ENCODE results near the gene PRUNE2.

The PRUNE2 gene

DNA sequence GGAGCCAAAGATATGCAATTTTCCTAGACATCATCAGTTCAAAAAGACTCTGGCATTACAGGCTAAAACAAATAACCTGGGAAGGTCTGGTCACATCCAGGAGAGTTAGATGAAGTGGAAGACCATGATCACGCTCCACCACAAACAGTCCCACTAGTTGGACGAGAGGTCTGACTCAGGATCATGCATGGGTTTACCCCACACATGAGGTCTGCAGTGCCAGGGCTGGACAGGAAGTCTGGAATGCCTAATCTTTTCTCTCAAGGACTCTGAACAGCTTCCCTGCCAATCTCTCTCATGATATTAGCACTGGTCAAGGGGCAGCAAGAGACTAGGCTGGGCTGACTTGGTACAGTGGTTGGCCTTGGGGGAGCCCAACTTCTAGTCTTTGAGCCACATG is 7.1 kb downstream of the PRUNE2 start:
- DNase-seq (ENCODE audit: low read depth) = no peak

DNA sequence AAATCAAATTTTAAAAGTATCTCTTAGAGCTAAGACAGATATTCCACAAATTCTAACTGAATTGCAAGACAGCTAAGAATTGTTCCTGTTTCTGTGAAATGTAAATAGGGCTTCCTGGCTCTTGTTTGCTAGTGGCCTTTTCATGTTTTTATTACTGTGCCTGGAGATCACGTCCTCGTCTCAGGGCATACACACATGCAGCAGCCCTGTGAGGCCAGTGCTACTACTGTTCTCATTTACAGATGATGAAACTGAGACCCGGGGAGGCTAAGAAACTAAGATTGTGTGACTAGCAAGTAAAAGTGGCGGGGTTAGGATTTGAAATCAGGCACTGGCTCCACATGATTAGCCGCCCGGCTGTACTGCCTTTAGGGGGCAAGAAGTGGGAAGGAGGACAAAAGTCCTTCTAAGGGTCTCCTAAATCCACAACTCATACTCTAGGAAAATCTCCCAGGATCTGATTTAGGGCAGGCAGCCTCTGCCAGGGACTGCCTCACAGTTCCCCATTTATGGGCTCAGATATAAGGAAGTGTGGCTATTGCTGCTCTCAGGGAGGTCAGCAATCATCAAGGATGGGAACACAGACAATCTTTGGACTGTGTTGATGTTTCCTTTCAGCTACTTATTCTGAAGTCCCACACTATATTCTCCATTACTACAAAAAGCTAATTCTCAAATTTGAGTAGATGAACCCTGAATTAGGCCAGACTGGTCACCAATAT is 7.9 kb downstream of the PRUNE2 start:
- DNase-seq (ENCODE audit: low read depth) = no peak

DNA sequence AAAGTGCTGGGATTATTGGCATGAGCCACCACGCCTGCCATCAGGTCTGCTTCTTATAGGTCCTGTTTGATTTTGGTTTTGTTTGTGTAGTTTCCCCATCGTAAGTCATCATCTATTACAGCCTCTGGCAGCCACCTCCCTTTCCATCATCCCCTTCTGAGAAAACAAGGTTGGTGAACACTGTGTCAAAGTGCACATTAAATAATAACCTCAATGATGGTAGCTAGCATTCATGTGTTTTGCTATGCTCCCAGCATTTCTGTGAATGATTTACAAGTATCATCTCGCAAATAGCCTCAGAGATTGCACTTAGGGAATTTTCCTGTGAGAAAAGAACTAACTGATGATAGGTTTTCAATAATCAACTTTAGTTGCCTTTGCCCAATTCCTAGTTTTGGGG is 9.9 kb downstream of the PRUNE2 start:
- no peak for DNase-seq (ENCODE audit: low read depth)

DNA sequence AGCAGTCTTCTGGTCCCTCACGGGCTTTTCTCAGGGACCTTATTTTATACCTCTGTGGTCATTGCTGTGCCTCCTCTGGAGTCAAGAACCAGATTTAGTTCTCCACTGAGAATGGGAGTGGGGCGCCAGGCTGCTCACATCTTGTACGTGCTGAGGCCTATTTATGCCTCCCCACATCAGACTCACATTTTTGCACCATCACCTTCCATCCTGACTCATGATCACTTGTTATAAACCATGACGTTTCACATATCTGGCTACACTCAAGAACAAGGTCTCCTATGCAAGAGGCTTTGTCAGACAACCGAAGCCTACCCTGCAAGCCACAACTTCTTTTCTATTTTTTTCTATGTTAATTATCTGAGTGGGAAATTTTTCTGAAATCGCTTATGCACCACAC is 10.7 kb downstream of the PRUNE2 start:
- no peak for DNase-seq (ENCODE audit: low read depth)

DNA sequence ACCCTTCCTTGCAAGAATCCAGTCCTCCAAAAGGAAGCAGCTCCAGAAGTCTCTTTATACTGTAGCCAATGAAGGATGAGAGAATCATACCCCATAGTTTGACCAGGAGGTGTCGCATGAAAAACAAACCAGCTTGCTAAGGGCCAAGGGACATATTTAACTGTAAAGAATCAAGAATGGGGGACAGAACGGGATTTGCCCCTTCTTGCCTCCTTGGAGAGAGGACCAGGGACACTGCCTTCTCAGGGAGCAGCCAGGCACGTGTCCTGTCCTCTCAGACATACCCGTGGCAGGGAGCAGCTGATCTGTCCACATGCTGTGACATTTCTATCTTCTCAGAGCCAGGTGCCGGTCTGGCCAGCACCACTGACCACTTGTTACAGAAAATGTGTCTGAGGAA is 11.7 kb downstream of the PRUNE2 start:
- no peak for DNase-seq (ENCODE audit: low read depth)

DNA sequence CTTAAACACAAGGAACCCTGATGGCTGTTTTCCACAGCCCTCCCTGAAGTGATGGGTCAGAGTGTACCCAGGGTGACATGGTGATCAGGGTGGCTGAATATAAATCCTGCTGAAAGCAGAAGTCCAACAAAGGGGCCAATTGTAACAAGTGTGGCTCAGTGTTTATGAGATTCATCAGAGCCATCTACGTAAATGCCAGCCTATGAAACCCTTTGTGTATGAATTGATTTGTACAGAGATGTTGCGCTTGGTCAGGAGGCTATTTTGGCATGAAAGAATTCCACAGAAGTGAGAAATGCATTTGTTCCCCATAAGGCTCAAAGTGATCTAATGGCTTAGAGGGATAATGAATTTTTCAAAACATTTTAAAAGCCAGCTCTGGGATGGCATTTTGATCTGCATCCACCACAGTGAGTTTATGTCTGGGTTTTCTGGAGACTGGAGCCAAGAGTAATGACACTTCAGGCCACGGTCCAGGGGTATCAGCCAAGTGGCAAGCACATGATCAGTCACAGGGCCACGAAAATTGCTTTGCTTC is 12.4 kb downstream of the PRUNE2 start:
- DNase-seq (ENCODE audit: low read depth) = no peak

DNA sequence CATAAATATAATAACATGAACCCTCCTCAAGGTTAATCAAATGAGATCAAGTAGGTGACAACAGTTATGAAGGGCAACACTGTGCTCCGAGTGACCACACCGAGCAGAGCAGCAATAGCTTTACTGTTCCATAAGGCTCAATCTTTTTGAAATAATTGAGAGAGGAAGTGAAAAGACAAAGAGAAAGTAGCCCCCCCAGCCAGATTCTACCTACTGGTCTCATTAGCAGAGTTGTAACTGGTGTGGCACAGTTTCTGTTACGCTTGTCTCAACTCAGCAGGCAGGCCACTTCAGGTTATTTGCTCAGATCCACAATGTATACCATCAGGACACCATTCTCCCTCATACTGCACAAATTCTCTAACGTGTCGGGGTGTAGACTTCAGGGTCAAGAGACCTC is 14.0 kb downstream of the PRUNE2 start:
- no peak for DNase-seq (ENCODE audit: low read depth)

DNA sequence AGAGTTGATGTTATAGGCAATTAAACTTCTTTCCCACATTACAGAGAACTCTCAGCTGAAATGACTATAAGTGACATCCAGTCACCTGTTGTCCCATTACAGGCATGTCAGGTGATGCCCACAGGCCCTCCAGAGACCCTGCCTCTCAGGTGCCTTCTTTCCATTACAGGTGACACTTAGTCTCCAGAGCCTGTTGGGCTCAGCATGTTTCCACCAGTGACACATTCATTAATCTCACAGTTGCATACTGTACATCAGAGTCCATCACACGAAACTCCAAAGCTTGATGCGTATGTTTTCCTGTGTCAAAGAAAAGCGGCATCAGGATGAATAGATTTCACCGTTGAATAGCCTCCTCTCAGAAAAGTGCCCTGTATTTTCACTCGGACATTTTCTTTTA is 14.6 kb downstream of the PRUNE2 start:
- no peak for DNase-seq (ENCODE audit: low read depth)

DNA sequence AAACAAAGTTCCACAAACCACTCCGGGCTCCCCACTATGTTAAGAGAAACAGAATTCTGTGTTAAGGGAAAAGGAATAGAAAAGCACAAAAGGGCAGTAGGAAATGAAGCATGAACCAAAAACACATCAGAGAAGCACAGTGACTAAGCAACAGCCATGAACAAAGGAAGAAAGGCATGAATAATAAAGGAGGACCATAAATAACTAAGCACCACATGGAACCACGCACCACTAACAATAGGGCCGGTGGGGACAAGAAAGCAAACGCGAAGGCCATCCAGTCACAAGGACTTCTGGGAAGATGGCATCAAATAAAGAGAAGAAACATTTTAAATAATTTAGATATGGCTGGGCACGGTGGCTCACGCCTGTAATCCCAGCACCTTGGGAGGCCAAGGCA is 18.0 kb downstream of the PRUNE2 start:
- no peak for DNase-seq (ENCODE audit: low read depth)

DNA sequence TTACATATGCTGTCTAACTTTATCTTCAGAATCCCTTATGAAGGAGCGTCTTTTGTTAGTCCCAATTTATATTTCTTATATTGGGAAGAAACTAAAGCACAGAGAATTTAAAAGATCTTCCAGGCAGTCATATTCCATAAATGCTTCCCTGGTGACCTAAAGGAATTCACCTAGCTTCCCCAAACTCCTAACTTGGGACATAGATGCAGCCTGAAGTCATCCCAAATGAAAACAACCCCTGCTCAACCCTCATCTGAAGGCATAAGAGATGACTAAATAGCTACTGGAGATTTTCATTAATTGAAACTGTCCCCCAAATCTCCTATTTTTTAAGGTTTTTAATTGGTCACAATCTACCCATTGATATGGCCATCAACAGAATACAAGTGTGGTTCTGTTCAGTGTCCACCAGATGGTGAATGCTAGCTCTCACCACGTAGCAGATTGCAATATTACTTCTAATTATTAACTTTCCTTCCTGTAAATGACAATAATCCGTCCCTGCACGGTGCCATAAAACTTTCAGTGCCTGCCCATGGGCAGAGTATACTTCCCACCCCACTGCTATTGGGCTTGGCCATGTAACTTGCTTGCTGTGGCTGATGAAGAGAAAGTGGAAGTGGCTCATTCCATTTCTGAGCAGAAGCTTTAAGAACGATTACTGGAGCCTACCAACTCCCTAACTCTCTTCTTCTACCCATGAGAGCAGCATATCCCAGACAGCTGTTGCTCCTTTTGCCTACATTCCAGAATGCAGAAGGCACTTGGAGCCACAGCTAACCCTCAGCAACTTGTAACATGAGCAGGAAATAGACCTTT is 18.7 kb downstream of the PRUNE2 start:
- no peak for DNase-seq (ENCODE audit: low read depth)

DNA sequence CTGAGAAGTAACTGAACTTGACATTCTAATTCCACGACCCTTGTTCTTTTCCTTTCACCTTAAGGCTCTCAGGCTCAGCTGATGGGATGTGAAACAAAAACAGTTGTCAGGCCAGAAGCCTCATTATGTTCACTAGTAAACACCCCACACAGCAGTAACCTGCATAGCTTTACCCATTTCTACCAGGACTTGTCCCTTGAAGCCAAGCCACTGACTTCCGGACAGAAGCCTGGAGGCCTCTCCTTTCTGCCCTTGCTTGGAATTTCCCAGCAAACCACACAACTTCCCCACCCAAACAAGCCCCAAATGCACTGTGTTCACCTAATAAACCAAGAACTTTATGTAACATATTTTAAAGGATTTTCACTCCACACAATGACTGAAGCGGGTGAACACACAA is 19.6 kb downstream of the PRUNE2 start:
- DNase-seq (ENCODE audit: low read depth) = no peak

DNA sequence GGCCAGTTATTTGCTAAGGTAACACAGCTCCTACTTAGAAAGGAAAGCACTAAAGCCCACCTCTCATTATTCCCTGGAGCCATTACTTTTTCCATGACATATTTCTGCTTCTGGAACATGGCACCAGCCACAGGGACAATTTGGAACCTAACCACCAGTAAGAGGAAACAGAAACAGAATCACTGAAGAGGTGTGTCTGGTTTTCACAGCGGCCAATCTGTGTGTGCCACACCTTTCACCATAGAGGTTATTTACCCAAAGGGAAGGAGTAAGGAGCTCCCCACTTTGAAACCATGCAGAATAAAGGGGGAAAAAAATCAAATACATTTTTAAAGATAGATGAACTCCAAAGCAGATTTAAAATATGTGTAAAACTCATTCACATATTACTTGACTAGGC is 21.1 kb downstream of the PRUNE2 start:
- no peak for DNase-seq (ENCODE audit: low read depth)

DNA sequence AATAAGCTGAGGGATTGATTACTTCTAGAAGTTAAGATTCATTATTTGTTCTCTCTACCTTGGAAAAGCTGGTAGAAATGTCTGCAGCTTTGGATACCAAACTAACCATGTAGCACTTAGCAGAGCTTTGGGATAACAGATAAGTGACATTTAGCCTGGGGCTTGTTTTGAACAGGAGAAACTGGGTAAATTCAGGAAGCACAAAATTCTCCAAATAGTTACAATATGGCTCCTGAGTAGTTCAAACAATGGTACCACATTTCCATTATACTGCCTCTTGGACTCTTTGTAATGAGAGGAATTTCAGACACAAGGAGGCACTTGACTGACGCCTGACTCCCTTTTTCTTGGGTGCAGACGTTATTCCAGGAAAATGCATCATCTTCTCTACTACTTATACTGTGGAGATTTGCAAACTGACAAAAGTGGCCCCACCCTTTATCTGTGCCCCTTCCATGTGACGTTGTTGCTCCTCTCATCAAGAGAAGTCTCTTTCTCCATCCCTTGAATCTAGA is 22.5 kb downstream of the PRUNE2 start:
- no peak for DNase-seq (ENCODE audit: low read depth)

DNA sequence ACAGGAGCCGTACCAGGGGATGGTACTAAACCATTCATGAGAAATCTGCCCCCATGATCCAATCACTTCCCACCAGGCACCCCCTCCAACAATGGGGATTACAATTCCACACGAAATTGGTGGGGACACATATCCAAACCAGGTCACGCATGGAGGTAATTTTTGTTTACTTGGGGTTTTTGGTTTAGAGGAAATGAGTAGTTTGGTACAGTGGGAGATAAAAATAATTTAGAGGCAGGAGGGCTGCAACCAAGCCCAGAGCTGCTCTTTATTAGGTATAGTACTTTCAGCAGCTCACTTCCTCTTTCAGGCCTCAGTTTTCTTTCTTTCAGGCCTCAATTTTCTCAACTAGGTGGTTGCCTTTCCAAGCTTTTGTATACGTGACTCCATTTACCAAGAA is 23.2 kb downstream of the PRUNE2 start:
- no peak for DNase-seq (ENCODE audit: low read depth)

DNA sequence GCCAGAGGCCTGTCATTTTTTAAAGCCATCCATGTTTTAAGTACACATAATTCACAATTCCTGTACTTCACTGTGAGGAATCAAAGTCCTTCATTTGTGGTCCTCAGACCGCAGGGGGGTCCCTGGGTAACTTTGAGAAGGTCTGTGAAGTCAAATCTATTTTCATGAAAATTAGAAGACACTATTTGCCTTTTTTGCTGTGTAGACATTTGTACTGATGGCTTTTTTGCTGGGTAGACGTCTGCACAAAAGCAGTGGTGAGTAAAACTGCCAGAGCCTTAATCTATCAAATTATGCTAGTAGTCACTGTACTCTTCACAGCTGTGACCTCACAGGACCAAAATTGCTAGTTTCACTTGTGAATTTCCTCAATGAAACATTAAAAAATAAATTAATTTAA is 25.7 kb downstream of the PRUNE2 start:
- no peak for DNase-seq (ENCODE audit: low read depth)

DNA sequence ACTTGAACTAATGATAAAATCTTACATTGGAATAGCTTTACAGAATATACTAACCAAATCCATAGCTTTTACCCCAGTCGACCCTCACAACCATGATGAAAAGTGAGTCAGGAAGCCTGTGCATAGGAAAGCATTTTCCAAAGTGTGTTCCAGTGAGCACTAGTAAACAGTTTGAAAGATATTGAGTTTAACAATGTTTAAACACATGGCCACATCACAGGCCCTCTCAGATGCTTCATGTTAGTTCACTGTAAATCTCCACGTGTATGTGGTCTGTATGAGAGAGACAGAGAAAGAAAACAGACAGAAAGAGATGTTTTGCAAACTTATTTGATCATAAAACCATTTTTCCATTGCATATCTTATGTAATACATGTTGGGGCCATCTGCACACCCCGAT is 27.0 kb downstream of the PRUNE2 start:
- no peak for DNase-seq (ENCODE audit: low read depth)

DNA sequence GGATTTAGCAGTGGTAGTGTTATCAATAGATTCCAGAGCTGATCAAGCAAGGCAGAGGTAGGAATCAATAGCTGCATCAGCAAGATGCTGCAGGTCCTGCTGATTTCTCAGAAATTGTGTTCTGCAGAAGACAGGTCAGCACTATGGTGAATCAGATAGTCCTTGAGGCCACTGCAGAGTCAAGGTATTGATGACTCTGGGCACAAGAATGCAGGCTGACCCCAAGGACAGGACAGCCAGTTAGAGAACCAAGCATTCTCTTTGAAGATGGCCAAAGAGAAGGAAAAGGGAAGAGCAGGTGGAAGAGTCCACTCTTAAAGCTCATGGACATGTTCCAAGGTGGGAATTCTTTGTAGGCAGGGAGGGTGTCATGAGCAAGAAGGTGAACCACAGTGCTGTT is 28.0 kb downstream of the PRUNE2 start:
- no peak for DNase-seq (ENCODE audit: low read depth)

DNA sequence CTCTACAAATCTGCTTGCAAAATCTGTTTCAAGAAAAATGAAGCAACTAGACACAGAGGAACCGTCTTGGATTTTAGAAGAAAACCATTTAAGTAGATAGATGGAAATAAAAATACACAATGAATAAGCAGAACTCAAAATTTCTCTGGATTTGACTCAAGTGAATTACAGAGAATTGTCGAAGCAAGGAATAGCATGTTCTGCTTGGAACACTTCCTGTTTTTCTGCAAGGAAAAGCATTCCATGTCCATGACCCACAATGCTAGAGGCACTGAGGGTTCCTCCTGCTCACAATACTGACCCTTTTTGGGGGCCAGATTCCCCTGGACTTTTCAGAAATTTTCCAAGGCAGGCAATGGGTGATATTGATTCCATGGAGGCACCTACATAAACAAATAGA is 29.8 kb downstream of the PRUNE2 start:
- no peak for DNase-seq (ENCODE audit: low read depth)

DNA sequence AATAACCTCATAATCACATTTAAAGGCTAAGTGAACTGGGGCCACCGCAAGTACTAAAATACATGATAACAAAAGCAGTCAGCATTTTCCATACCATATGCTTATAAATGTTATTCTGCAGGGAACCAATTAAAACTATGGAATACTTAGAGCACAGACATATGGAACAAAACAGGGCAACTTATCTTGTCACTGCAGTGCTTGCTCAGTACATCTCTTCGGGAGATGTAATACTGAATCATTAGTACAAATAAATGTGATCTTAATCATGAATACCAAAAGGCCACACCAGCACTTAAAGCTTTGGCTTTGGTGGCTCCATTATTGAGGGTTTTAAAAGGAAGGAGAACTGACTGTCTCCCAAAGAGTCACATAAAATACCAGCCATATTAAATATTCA is 32.1 kb downstream of the PRUNE2 start:
- DNase-seq (ENCODE audit: low read depth) = no peak

DNA sequence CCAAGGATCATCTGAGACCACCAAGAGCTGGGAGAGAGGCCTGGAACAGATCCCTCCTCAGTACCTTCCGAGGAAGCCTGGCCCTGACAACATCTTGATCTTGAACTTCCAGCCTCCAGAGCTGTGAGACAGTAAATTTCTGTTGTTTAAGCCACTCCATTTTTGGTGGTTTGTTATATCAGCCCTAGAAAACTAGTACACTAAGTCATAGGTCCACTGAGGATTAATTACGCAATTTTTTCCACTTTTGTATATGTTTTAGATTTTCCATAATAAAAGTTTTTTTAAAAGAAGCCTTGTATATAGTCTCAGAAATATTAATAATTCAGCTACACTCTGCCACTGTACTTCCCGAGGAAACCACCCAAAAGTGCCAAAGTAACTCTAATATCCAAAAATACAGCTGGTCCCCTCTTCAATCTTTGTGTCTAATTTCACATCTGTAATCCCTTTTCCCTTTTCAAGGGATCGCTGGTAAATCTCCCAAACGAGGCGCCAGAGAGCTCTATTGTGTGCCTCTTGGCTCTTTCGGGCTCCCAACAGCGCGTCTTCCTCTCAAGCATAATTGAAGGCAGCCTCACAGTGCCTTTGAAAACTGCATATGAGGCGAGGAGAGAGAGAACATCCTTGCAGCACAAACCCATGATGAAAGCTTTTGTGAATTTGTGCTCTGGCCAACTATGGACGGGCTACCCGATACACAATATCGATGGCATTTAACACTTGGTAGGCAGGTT is 32.7 kb downstream of the PRUNE2 start:
- DNase-seq (ENCODE audit: low read depth) = no peak

DNA sequence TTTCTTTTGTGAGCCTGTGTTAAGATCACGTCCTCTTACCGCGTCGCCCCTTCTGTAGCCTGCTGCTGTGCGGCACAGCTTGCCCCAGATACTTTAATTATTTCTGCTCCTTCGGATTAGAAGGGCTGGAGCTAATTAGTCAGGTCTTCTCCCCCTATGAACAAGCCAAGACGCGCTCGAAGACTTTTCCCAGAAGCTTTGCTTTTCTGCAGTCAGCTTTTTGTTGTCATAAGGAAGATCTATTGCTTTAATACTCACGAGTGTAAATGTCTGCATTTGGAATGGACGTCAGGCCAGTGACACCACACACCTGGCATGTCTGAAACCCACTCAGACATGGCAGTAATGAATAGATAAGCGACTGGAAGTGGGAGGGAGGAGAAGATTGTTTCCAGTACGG is 37.0 kb downstream of the PRUNE2 start:
- DNase-seq (ENCODE audit: low read depth) = no peak

DNA sequence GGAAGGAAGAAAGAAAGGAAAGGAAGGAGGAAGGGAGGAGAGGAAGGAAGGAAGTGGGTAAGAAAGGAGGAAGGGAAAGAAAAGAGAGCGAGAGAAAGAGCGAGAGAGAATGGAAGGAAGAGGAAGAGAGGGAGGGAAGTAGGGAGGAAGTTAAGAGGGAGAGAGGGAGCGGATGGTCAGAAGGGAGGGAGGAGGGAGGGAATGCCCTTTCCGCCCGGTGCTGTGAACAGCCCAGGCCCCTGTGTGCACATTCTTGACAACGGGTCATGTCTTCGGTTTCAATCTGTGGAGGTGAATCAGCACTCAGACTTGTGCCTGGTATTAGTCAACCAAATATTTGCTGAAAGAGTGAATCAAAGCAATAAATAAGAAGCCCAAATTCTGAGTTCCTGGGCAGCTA is 39.2 kb downstream of the PRUNE2 start:
- no peak for DNase-seq (ENCODE audit: low read depth)

DNA sequence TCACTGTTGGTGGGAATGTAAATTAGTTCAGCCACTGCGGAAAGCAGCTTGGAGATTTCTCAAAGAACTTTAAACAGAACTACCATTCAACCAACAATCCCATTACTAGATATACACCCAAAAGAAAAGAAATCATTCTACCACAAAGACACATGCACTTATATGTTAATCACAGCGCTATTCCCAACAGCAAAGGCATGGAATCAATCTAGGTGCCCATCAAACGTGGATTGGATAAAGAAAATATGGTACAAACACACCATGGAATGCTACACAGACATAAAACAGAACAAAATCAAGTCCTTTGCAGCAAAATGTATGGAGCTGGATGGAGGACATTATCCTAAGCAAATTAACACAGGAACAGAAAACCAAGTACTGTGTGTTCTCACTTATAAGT is 42.1 kb downstream of the PRUNE2 start:
- no peak for DNase-seq (ENCODE audit: low read depth)
